GM12878 (cell line): ENCODE data around the gene NCR3LG1. TPM values are rescaled to one million over a fixed set of nuclear protein-coding genes. Genes with fewer than 3 reads are reported as not detected.

ENCODE experiments used
- ATAC-seq: fragments of 200-7000 bp; cut with Tn5 transposase; 3 replicates; pipeline ENCODE4 v1.9.1; 2020; ENCODE audit warnings: mild to moderate bottlenecking, moderate library complexity
- BruUV-seq: library from RNA; stranded (reverse); fragments of 400-500 nt; replicated peaks from 2 replicates; lab custom pipeline; 2021; lab: Mats Ljungman, UMichigan
- CTCF ChIA-PET: fragments of 300-600 bp; sonication (Branson Sonifier 250); formaldehyde crosslinking; extraction: SDS; loops from one replicate; lab custom pipeline; 2021; ENCODE audit warnings: inconsistent platforms; lab: Yijun Ruan, JAX
- POLR2A ChIA-PET: fragments of 350-600 bp; formaldehyde crosslinking; extraction: SDS; loops from one replicate; lab custom pipeline; 2021; ENCODE audit warnings: inconsistent platforms; lab: Charles Lee
- RAD21 ChIA-PET: fragments of 300-600 bp; sonication (Branson Sonifier 250); formaldehyde crosslinking; loops from one replicate; lab custom pipeline; 2023; ENCODE audit warnings: antibody characterized with exemption; ENCODE audit not compliant: unreplicated experiment; lab: Charles Lee
- SMC1A ChIA-PET: fragments of 300-600 bp; sonication (Branson Sonifier 250); formaldehyde crosslinking; loops from one replicate; lab custom pipeline; 2023; ENCODE audit not compliant: unreplicated experiment, uncharacterized antibody; lab: Charles Lee
- DNase-seq: peaks from one replicate; pipeline ENCODE4 v3.0.0-alpha.2; 2011; ENCODE audit warnings: low read depth, low spot score
- FAIRE-seq: peaks from 3 replicates; lab custom pipeline; 2011; peaks lifted over from hg19 to GRCh38; lab: Jason Lieb, UNC
- H2AFZ ChIP-seq: 2 replicates; pipeline ENCODE4 v1.6.0; 2011; ENCODE audit warnings: low read depth, low read length, control low read depth; ENCODE audit not compliant: control insufficient read depth
- H3K27ac ChIP-seq: 2 replicates; pipeline ENCODE4 v1.5.1; 2011; ENCODE audit warnings: control low read depth; ENCODE audit not compliant: control insufficient read depth, insufficient read depth
- H3K27me3 ChIP-seq, 2 experiments: replicated peaks in 1 of 2; 2 replicates each; pipeline versions ENCODE4 v1.6.0 to v1.6.1; 2011; ENCODE audit warnings: low read length in 1 of 2; ENCODE audit not compliant: control insufficient read depth in 2 of 2, insufficient read depth in 2 of 2
- H3K36me3 ChIP-seq, 2 experiments: 2 replicates each; pipeline ENCODE4 v1.5.1; 2011; ENCODE audit warnings: low read length in 1 of 2; ENCODE audit not compliant: control insufficient read depth in 2 of 2, insufficient read depth in 2 of 2
- H3K4me1 ChIP-seq: 2 replicates; pipeline ENCODE4 v1.6.1; 2011; ENCODE audit warnings: mild to moderate bottlenecking, low read length, moderate library complexity, mixed read lengths; ENCODE audit not compliant: control insufficient read depth, insufficient read depth
- H3K4me2 ChIP-seq: 2 replicates; pipeline ENCODE4 v1.6.0; 2011; ENCODE audit warnings: control low read depth; ENCODE audit not compliant: control insufficient read depth, insufficient read depth
- H3K4me3 ChIP-seq: fragments of 200-600 bp; sonication (generic); 2 replicates; pipeline ENCODE4 v1.5.1; 2016
- H3K79me2 ChIP-seq: 2 replicates; pipeline ENCODE4 v1.6.0; 2011; ENCODE audit warnings: low read length; ENCODE audit not compliant: control insufficient read depth, insufficient read depth
- H3K9ac ChIP-seq: 2 replicates; pipeline ENCODE4 v1.8.0; 2011; ENCODE audit warnings: low read length, control low read depth, mixed read lengths; ENCODE audit not compliant: control insufficient read depth, insufficient read depth
- H3K9me3 ChIP-seq: replicated peaks from 3 replicates; pipeline ENCODE4 v1.5.1; 2011; ENCODE audit warnings: mild to moderate bottlenecking, low read length; ENCODE audit not compliant: control insufficient read depth, insufficient read depth
- H4K20me1 ChIP-seq: 2 replicates; pipeline ENCODE4 v1.6.0; 2011; ENCODE audit not compliant: control insufficient read depth, insufficient read depth
- BCL3 ChIP-seq: IDR thresholded peaks from 2 replicates; pipeline ENCODE4 v1.6.1; 2011; ENCODE audit warnings: borderline replicate concordance, low read depth, mild to moderate bottlenecking, moderate library complexity, low read length; ENCODE audit not compliant: insufficient read depth, poor library complexity, severe bottlenecking
- CBFB ChIP-seq: IDR thresholded peaks from 2 replicates; pipeline ENCODE4 v1.6.1; 2016; ENCODE audit warnings: antibody characterized with exemption, low read depth
- CHD4 ChIP-seq: fragments of 200-600 bp; sonication (generic); IDR thresholded peaks from 2 replicates; pipeline ENCODE4 v1.6.1; 2016; ENCODE audit warnings: mild to moderate bottlenecking
- E2F8 ChIP-seq: fragments of 450-650 bp; IDR thresholded peaks from 2 replicates; pipeline ENCODE4 v1.6.1; 2018; ENCODE audit warnings: mild to moderate bottlenecking, low read depth, moderate library complexity; ENCODE audit not compliant: partially characterized antibody
- ETV6 ChIP-seq, 2 experiments: fragments of 450-650 bp in 1 of 2; IDR thresholded peaks in 1 of 2; conservative IDR thresholded peaks in 1 of 2; 2 replicates each; pipeline ENCODE4 v1.6.1; 2014; ENCODE audit warnings: antibody characterized with exemption in 1 of 2, borderline replicate concordance in 1 of 2, low read depth in 1 of 2, mild to moderate bottlenecking in 1 of 2, moderate library complexity in 1 of 2
- EZH2 ChIP-seq: IDR thresholded peaks from 2 replicates; pipeline ENCODE4 v1.6.1; 2012; ENCODE audit warnings: low read depth, mild to moderate bottlenecking, control low read depth, inconsistent platforms, low read length, borderline replicate concordance; ENCODE audit not compliant: control insufficient read depth
- JUNB ChIP-seq: IDR thresholded peaks from 2 replicates; pipeline ENCODE4 v1.6.1; 2016; ENCODE audit warnings: antibody characterized with exemption, mild to moderate bottlenecking
- NBN ChIP-seq: fragments of 450-650 bp; IDR thresholded peaks from 2 replicates; pipeline ENCODE4 v1.6.1; 2016
- NR2C2 ChIP-seq: IDR thresholded peaks from 2 replicates; pipeline ENCODE4 v1.6.1; 2011; ENCODE audit warnings: borderline replicate concordance, low read depth; ENCODE audit not compliant: control insufficient read depth, insufficient read length
- REST ChIP-seq: IDR thresholded peaks from 2 replicates; pipeline ENCODE4 v1.6.1; 2012; ENCODE audit warnings: mild to moderate bottlenecking, low read depth, low read length
- SMC3 ChIP-seq: IDR thresholded peaks from 2 replicates; pipeline ENCODE4 v1.6.1; 2011; ENCODE audit warnings: low read length, improper control_type of control experiment, borderline replicate concordance
- SREBF2 ChIP-seq: IDR thresholded peaks from 2 replicates; pipeline ENCODE4 v1.6.1; 2012; ENCODE audit warnings: mild to moderate bottlenecking, low read length
- TCF12 ChIP-seq: IDR thresholded peaks from 2 replicates; pipeline ENCODE4 v1.6.1; 2011; ENCODE audit warnings: low read depth, mild to moderate bottlenecking, low read length
- TCF3 ChIP-seq: IDR thresholded peaks from 2 replicates; pipeline ENCODE4 v1.6.1; 2012; ENCODE audit warnings: low read depth, mild to moderate bottlenecking, low read length, borderline replicate concordance; ENCODE audit not compliant: insufficient read depth
- ZNF622 ChIP-seq: fragments of 450-650 bp; IDR thresholded peaks from 2 replicates; pipeline ENCODE4 v1.6.1; 2017; ENCODE audit warnings: mild to moderate bottlenecking, inconsistent platforms
- WGBS: methylation state at CpG from one replicate; pipeline ENCODE4 v1.1.6; 2016; ENCODE audit warnings: low lambda C conversion rate; ENCODE audit not compliant: insufficient replicate concordance, insufficient coverage; ENCODE audit errors: missing lambda C conversion rate; 5-methylcytosine and 5-hydroxymethylcytosine counted together
- in situ Hi-C: fragments of 300-500 bp; cut with MboI; formaldehyde crosslinking; loops from 9 replicates; pipeline ENCODE4 v1.14.3; 2018; ENCODE audit warnings: mixed read lengths
- intact Hi-C: fragments of 100-400 bp; cut with micrococcal nuclease; formaldehyde crosslinking; loops from one replicate; pipeline ENCODE4 v1.14.2; 2022; ENCODE audit not compliant: unreplicated experiment
- polyA plus RNA-seq, 11 experiments: library from polyadenylated mRNA; depleted of rRNA in 4 of 11; unstranded in 6 of 11; stranded (reverse) in 5 of 11; fragments of >200 nt; fragmentation: Nextera tagmentation in 4 of 11; fragmentation: Illumina TruSeq in 1 of 11; extraction: Ambion mirVana in 4 of 11; extraction: Trizol in 1 of 11; gene quantifications; 1 replicate in 1 of 11; 2 replicates in 10 of 11; pipeline versions ENCODE4 v1.2.1 to v1.2.3, GENCODE V29; 2011 to 2016; ENCODE audit warnings: inconsistent platforms in 2 of 11, missing spikeins in 2 of 11, low read depth in 1 of 11
- total RNA-seq, 4 experiments: library from RNA; depleted of rRNA in 3 of 4; stranded (reverse); fragments of >200 nt in 3 of 4; fragmentation: Illumina TruSeq in 1 of 4; extraction: Trizol in 1 of 4; gene quantifications; 2 replicates each; pipeline versions ENCODE4 v1.2.1 to v1.2.3, GENCODE V29; 2013 to 2021

The NCR3LG1 gene
- total and polyA plus RNA-seq, 10 of the 15 experiments (the other 5 are each of a cell fraction or from before 2014, with no cell fraction given): under 0.01 to 0.18 (median 0.11) TPM; not detected in 2

GRCh38 chr11:17391493-17392355, 40.1 kb downstream of the NCR3LG1 start:
- H3K4me1 ChIP-seq: no peaks in the 10 kb centered on the region
- 19% methylated on average over 3 of the region's 3 CpGs for WGBS
- H3K9ac ChIP-seq: no peak overlapping the region
- POLR2A ChIA-PET: no interaction called here
- H3K27ac ChIP-seq: no peak overlapping the region
- peaks cover 0 to 2% of the 10 kb centered on the region in 2 experiments; a peak in 2 of 4 replicates for H3K27me3 ChIP-seq
- intact Hi-C loops: no loop called here
- no peak overlapping the region for H3K4me3 ChIP-seq
- no peaks in the 10 kb centered on the region for H3K36me3 ChIP-seq
- H2AFZ ChIP-seq: no peak overlapping the region
- ATAC-seq (no peak), FAIRE-seq (no peak), DNase-seq (no peak)
- RAD21 ChIA-PET: no interaction called here
- H4K20me1 ChIP-seq: no peaks in the 10 kb centered on the region
- in situ Hi-C loops: no loop called here
- TF ChIP-seq ETV6 (conservative IDR thresholded peaks at IDR 0.05 in 1 of 2, IDR thresholded peaks at IDR 0.05 in 1 of 2; ENCODE audit: borderline replicate concordance in 1 of 2, low read depth in 1 of 2) (no peak), E2F8 (no peak), SREBF2 (no peak), CBFB (no peak), TCF3 (0 out of 2 replicates have a peak, but pooled peaks have one; percentile 8), CHD4 (no peak), JUNB (no peak), EZH2 (no peak), NBN (no peak), SMC3 (no peak), ZNF622 (no peak), TCF12 (peak; percentile 66; the same call in 1 of the 2 replicates), BCL3 (no peak), NR2C2 (no peak), REST (no peak)
- SMC1A ChIA-PET: no interaction called here
- no peaks in the 10 kb centered on the region for H3K79me2 ChIP-seq
- no TSS peak for BruUV-seq
- H3K4me2 ChIP-seq: no peak overlapping the region
- CTCF ChIA-PET: interaction anchor here (0.9 to 1.1 kb wide), 3 partner anchors 79 to 136 kb away, joined by 3 to 4 read pairs (median 3); no protein-coding TSS in a partner anchor
- no peaks in the 10 kb centered on the region for H3K9me3 ChIP-seq
